HepG2 (cell line): ENCODE data around the gene BMPR2. TPM values are rescaled to one million over a fixed set of nuclear protein-coding genes. Genes with fewer than 3 reads are reported as not detected.

ENCODE experiments used
- GZF1 ChIP-seq: sonication (generic); formaldehyde crosslinking; IDR thresholded peaks from 2 replicates; pipeline ENCODE4 v1.5.1; 2020; ENCODE audit warnings: mild to moderate bottlenecking, missing genetic modification reagents
- MIXL1 ChIP-seq: IDR thresholded peaks from 2 replicates; pipeline ENCODE4 v1.6.1; 2016
- MXD4 ChIP-seq: IDR thresholded peaks from 2 replicates; pipeline ENCODE4 v1.6.1; 2016; ENCODE audit warnings: mild to moderate bottlenecking, missing biosample characterization, missing genetic modification reagents
- NCOR1 ChIP-seq: fragments of 200-600 bp; sonication (generic); IDR thresholded peaks from 2 replicates; pipeline ENCODE4 v1.7.0; 2017; ENCODE audit warnings: antibody characterized with exemption, low read length, borderline replicate concordance
- PRMT3 ChIP-seq: sonication (generic); formaldehyde crosslinking; IDR thresholded peaks from 2 replicates; pipeline ENCODE4 v1.8.1; 2022; ENCODE audit warnings: low read depth, mild to moderate bottlenecking, moderate library complexity, missing genetic modification reagents, borderline replicate concordance
- RAD51 ChIP-seq: fragments of 450-650 bp; IDR thresholded peaks from 2 replicates; pipeline ENCODE4 v1.6.1; 2016; ENCODE audit warnings: borderline replicate concordance
- REL ChIP-seq: sonication (generic); formaldehyde crosslinking; conservative IDR thresholded peaks from 2 replicates; pipeline ENCODE4 v1.8.0; 2022; ENCODE audit warnings: mild to moderate bottlenecking, missing genetic modification reagents, moderate library complexity
- RXRA ChIP-seq: sonication (generic); formaldehyde crosslinking; IDR thresholded peaks from 2 replicates; pipeline ENCODE4 v1.5.1; 2020; ENCODE audit warnings: missing genetic modification reagents
- TEAD3 ChIP-seq: optimal IDR thresholded peaks from 2 replicates; pipeline ENCODE3; 2016; ENCODE audit warnings: borderline replicate concordance
- TOPORS ChIP-seq: sonication (generic); formaldehyde crosslinking; IDR thresholded peaks from 2 replicates; pipeline ENCODE4 v1.8.0; 2023; ENCODE audit warnings: mild to moderate bottlenecking, missing genetic modification reagents
- ZNF136 ChIP-seq: sonication (generic); formaldehyde crosslinking; IDR thresholded peaks from 2 replicates; pipeline ENCODE4 v1.8.1; 2022; ENCODE audit warnings: low read depth, mild to moderate bottlenecking, moderate library complexity, missing genetic modification reagents
- ZNF34 ChIP-seq: sonication (generic); formaldehyde crosslinking; IDR thresholded peaks from 2 replicates; pipeline ENCODE4 v1.4.0; 2020; ENCODE audit warnings: mild to moderate bottlenecking, missing genetic modification reagents, borderline replicate concordance
- ZNF44 ChIP-seq: sonication (generic); formaldehyde crosslinking; IDR thresholded peaks from 2 replicates; pipeline ENCODE4 v1.5.1; 2020; ENCODE audit warnings: mild to moderate bottlenecking, missing genetic modification reagents
- ZNF619 ChIP-seq: sonication (generic); formaldehyde crosslinking; IDR thresholded peaks from 2 replicates; pipeline ENCODE4 v1.4.0; 2020; ENCODE audit warnings: mild to moderate bottlenecking, missing genetic modification reagents
- ZNF816 ChIP-seq: sonication (generic); formaldehyde crosslinking; IDR thresholded peaks from 2 replicates; pipeline ENCODE4 v1.8.0; 2022; ENCODE audit warnings: missing genetic modification reagents, mild to moderate bottlenecking, borderline replicate concordance
- polyA plus RNA-seq, 8 experiments: library from polyadenylated mRNA; depleted of rRNA in 3 of 8; stranded (reverse) in 7 of 8; unstranded in 1 of 8; fragments of >200 nt; fragmentation: Illumina TruSeq in 4 of 8; extraction: Trizol in 4 of 8; gene quantifications; 2 replicates each; pipeline versions ENCODE4 v1.2.1 to v1.2.3, GENCODE V29; 2011 to 2016; ENCODE audit warnings: low read depth in 4 of 8, missing spikeins in 1 of 8, mixed read lengths in 1 of 8; ENCODE audit not compliant: insufficient read depth in 1 of 8
- total RNA-seq, 5 experiments: library from RNA; depleted of rRNA; stranded (reverse); fragments of >200 nt; fragmentation: Illumina TruSeq; extraction: Trizol; gene quantifications; 2 replicates each; pipeline ENCODE4 v1.2.3, GENCODE V29; 2016; ENCODE audit warnings: low read depth in 1 of 5
- TF ChIP-seq, protein P1 (sequence below): sonication (generic); formaldehyde crosslinking; IDR thresholded peaks from 2 replicates; pipeline ENCODE4 v1.9.0; 2021; ENCODE audit warnings: missing genetic modification reagents, borderline replicate concordance
- TF ChIP-seq, protein P2 (sequence below): sonication (generic); formaldehyde crosslinking; IDR thresholded peaks from 2 replicates; pipeline ENCODE4 v1.5.0; 2020; ENCODE audit warnings: mild to moderate bottlenecking, missing genetic modification reagents
- TF ChIP-seq, protein P3 (sequence below): sonication (generic); formaldehyde crosslinking; IDR thresholded peaks from 2 replicates; pipeline ENCODE4 v1.8.1; 2023; ENCODE audit warnings: mild to moderate bottlenecking, moderate library complexity, missing genetic modification reagents
- TF ChIP-seq, protein P4 (sequence below): IDR thresholded peaks from 2 replicates; pipeline ENCODE4 v1.6.1; 2012; ENCODE audit warnings: low read depth, low read length, improper control_type of control experiment
- TF ChIP-seq, protein P5 (sequence below): IDR thresholded peaks from 2 replicates; pipeline ENCODE4 v1.6.1; 2016; ENCODE audit warnings: mild to moderate bottlenecking, missing biosample characterization, missing genetic modification reagents

The BMPR2 gene
- total and polyA plus RNA-seq, 2 of the 13 experiments (the other 11 are each of a cell fraction or from before 2014, with no cell fraction given), result 5.5 to 10.3 TPM

DNA sequence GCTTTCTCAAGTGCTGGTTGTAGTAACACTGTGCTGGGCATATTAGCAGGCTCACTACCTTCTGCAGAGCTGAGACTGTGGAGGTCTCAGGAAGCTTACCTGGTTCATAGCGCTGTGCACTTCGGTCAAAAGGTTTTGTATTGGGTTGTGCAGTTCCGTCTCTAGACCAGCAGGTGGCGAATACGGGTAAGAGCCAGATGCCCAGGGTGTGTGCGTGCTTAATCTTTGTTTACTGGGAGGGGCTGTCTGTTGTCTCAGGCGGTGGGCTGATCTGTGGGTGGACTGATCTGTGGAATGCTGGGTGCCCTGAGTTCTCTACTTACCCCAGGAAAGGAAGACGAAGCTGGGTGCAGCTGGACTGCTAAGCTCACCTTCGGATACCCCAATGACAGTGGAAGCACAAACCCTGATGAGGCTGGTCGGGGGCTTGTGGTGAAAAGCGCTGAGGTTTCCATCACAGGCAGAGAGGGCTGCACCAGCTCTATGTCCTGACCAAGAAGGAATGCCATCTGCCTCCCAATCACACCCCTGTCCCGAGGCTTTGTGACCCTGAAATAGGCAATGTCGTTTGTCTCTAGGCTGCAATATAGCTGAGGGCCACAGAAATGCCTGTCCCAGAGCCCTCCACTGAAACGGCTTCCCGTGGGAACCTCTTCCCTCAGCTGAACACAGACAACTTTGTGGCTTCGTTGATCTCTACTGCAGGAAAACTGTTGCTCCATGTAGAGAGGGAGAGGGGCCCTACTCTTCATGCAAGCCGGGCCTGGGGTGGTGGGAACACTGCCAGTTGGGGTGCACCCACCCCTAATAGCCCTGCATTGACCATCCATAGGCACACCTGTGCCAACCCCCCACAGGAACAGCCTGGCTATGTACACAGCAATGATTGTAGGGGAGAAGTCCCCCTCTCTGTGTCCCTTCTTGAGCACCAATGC lies 212.8 kb downstream of the BMPR2 start (continued):
- TF ChIP-seq, protein P1, sequence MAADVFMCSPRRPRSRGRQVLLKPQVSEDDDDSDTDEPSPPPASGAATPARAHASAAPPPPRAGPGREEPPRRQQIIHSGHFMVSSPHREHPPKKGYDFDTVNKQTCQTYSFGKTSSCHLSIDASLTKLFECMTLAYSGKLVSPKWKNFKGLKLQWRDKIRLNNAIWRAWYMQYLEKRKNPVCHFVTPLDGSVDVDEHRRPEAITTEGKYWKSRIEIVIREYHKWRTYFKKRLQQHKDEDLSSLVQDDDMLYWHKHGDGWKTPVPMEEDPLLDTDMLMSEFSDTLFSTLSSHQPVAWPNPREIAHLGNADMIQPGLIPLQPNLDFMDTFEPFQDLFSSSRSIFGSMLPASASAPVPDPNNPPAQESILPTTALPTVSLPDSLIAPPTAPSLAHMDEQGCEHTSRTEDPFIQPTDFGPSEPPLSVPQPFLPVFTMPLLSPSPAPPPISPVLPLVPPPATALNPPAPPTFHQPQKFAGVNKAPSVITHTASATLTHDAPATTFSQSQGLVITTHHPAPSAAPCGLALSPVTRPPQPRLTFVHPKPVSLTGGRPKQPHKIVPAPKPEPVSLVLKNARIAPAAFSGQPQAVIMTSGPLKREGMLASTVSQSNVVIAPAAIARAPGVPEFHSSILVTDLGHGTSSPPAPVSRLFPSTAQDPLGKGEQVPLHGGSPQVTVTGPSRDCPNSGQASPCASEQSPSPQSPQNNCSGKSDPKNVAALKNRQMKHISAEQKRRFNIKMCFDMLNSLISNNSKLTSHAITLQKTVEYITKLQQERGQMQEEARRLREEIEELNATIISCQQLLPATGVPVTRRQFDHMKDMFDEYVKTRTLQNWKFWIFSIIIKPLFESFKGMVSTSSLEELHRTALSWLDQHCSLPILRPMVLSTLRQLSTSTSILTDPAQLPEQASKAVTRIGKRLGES (CRISPR knock-in tag), result no peak
- peak; percentile 95 for TF ChIP-seq ZNF44 (CRISPR knock-in tag)
- TF ChIP-seq RAD51, result no peak
- TF ChIP-seq, protein P2, sequence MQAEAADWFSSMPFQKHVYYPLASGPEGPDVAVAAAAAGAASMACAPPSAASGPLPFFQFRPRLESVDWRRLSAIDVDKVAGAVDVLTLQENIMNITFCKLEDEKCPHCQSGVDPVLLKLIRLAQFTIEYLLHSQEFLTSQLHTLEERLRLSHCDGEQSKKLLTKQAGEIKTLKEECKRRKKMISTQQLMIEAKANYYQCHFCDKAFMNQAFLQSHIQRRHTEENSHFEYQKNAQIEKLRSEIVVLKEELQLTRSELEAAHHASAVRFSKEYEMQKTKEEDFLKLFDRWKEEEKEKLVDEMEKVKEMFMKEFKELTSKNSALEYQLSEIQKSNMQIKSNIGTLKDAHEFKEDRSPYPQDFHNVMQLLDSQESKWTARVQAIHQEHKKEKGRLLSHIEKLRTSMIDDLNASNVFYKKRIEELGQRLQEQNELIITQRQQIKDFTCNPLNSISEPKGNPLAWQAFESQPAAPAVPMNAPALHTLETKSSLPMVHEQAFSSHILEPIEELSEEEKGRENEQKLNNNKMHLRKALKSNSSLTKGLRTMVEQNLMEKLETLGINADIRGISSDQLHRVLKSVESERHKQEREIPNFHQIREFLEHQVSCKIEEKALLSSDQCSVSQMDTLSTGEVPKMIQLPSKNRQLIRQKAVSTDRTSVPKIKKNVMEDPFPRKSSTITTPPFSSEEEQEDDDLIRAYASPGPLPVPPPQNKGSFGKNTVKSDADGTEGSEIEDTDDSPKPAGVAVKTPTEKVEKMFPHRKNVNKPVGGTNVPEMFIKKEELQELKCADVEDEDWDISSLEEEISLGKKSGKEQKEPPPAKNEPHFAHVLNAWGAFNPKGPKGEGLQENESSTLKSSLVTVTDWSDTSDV (CRISPR knock-in tag), result no peak
- TF ChIP-seq ZNF816 (CRISPR knock-in tag), result no peak
- TF ChIP-seq REL (CRISPR knock-in tag), result no peak
- TF ChIP-seq GZF1 (CRISPR knock-in tag), result no peak
- peak; percentile 75; the same call in 1 of the 2 replicates for TF ChIP-seq MIXL1
- TF ChIP-seq PRMT3 (CRISPR knock-in tag), result no peak
- TF ChIP-seq, protein P3, sequence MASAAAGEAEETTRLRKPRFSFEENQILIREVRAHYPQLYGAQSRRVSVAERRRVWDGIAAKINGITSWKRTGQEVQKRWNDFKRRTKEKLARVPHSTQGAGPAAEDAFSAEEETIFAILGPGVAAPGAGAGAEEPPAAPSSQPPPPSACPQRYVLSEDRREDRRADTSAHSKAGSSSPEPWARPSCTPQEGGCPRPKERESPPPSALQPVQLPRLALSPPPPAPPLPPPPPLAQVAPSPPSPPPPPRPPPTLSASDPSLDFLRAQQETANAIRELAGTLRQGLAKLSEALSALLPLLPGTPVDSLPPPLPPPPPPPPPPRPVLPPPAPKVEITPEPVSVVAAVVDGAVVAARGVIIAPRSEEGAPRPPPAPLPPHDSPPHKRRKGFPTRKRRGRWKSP (CRISPR knock-in tag), result 0 out of 2 replicates have a peak, but pooled peaks have one; percentile 79
- 0 out of 2 replicates have a peak, but pooled peaks have one; percentile 75 for TF ChIP-seq ZNF136 (CRISPR knock-in tag)
- TF ChIP-seq, protein P4, sequence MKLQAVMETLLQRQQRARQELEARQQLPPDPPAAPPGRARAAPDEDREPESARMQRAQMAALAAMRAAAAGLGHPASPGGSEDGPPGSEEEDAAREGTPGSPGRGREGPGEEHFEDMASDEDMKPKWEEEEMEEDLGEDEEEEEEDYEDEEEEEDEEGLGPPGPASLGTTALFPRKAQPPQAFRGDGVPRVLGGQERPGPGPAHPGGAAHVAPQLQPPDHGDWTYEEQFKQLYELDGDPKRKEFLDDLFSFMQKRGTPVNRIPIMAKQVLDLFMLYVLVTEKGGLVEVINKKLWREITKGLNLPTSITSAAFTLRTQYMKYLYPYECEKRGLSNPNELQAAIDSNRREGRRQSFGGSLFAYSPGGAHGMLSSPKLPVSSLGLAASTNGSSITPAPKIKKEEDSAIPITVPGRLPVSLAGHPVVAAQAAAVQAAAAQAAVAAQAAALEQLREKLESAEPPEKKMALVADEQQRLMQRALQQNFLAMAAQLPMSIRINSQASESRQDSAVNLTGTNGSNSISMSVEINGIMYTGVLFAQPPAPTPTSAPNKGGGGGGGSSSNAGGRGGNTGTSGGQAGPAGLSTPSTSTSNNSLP, result 0 out of 2 replicates have a peak, but pooled peaks have one; percentile 28
- TF ChIP-seq ZNF34 (CRISPR knock-in tag), result no peak
- 0 out of 2 replicates have a peak, but pooled peaks have one; percentile 16 for TF ChIP-seq TOPORS (CRISPR knock-in tag)
- TF ChIP-seq ZNF619, result no peak
- peak; percentile 74 for TF ChIP-seq TEAD3
- TF ChIP-seq, protein P5, sequence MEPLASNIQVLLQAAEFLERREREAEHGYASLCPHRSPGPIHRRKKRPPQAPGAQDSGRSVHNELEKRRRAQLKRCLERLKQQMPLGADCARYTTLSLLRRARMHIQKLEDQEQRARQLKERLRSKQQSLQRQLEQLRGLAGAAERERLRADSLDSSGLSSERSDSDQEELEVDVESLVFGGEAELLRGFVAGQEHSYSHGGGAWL, result peak; percentile 32; the same call in 1 of the 2 replicates
- no peak for TF ChIP-seq RXRA (CRISPR knock-in tag)
- no peak for TF ChIP-seq NCOR1
- no peak for TF ChIP-seq MXD4 (CRISPR knock-in tag)
